NCI-H187 (cell line): Measurements from ENCODE around the gene UBQLN4.
A peak's percentile ranks its signal among the peaks of the same experiment; 100 is the strongest.

Experiments used
- DNase-seq, 2 experiments: peaks; one replicate each; lab custom pipeline; 2025; lab: John Stamatoyannopoulos, UW

The UBQLN4 gene

DNA sequence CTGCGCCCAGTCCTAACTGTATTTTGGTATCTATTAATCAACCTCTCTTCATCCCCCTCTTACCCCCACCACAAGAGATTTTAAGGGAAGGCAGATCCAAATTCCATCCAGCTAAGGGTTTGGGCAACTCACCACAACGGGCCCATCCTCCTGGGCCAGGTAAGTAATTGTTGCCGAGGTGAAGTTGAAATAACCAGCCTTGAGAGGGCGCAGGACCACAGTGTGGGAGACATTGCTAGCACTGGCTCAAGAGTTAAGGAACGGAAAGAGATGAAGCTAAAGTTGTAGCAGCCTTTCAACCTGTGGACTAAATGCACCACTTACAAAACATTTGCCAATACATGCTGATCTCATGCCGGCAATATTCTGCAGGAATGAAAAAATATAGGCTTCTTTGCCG, 38.8 kb downstream of the UBQLN4 start:
- DNase-seq: no peak

DNA sequence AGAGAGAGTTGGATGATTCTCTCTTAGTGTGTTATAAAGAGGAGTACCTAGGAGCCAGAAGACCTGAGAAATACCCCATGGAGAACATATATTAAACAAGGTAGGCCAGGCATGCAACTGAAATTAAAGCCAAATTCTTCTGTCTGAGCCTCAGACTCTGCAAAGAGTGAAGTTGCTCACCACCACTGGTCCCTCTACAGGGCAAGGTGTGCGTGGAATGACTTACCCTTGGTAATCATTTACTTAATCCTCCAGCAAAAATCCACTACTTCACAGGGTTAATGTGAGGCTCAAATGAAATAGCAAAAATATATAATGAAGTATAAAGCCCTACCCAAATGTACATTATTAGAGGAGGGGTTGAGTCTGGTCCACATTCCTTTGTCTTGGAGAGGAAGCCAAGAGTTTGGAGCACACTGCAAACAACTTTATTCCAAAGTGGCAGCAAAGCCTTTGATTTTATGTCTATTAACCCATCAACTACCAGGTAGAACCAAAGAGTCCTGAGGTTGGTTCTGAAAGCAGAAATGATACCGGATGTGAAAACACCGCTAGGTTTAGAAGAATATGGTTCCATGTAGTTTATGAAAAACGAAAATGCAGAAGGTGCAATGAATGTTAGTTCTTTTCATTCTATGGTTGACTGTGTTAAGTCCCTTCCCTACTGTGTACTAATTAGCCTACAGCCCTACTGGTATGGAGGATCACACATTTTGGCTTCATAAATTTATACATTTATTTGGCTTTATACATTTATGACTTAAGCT, 41.4 kb downstream of the UBQLN4 start:
- DNase-seq: no peak

DNA sequence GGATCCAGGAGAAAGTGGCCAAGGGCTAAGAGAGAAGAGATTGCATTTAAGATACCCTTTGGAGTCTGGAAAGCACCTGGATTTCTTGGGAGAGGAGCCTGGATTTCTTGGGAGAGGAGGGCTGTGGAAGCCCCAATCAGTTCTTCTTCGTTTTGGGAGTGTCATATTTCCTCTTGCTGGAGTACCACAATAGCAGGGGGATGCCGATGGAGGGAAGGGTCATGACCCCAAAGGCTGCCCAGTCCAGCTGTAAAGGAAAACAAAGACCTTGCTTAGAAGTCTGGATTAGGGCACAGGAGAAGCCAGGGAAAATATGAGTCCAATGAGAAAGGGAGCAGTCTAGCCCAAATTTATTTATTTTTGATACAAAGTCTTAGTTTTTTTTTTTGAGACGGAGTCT, 44.2 kb downstream of the UBQLN4 start:
- DNase-seq: no peak

DNA sequence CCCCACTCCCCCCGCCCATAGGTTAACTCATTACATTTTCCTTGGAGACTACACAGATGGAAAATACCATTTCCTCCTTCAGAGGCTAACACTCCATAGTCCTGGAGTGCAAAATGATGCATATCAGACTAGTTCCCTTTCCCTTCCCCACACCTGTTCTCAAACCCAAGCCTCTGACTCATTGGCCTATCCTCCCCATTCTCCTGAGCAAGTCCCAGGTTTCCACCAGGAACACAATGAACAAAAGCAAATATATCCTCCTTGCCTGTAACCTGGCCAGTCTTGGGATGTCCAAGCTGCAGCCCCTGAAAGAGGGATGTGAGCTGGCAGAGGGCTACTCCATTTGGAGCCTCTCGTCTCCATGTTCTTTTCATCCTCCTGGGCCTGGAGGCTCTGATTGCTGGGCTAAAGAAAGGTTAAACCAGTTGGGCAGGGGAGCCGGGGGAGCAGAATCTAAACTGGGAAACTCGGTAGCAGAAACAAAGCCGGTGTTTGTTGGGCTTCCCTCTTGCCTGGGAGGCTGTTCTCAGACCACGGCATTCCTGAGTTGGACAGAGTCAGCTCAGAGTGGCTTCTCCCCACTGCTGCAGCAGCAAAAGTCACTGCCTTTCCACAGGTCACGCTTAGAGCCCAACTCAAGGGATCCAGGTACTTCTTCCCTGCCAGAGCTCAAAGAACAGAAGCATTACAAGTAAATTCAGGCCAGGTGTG, 46.8 kb downstream of the UBQLN4 start:
- no peak for DNase-seq

DNA sequence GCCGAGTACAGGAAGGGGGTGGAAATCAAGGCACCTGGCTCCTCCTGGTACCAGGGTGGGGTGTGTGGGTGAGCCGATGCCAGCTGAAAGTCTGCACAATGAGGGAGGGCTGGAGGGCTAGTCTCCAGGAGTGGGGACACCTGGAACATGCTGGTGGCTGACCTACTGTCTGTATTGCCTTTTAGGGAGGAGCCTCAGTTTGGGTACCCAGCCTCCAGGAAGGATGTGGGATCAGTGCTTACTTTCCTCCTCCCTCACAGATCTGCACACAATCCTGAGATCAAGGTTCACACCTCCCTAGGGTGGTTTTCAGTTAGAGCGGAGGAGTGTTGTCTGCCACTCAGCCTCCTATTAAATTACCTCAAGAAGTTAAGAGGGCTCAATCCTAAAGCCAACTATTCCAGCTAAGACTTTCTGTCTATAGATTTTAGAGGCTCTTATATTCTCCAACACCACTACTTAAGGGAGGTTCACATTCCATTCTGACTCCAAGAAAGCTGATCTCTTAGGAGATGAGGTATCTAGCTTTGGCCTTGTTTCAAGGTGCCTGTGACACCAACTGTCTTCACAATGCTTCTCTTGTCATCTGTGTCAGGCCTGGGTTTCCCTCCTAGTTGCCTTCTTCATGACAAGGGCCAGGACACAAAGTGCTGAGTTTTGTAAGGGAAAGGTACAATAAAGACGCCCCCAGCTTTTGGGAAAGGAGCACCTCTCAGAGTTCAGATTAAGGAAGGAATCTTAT, 48.6 kb downstream of the UBQLN4 start:
- DNase-seq: no peak

DNA sequence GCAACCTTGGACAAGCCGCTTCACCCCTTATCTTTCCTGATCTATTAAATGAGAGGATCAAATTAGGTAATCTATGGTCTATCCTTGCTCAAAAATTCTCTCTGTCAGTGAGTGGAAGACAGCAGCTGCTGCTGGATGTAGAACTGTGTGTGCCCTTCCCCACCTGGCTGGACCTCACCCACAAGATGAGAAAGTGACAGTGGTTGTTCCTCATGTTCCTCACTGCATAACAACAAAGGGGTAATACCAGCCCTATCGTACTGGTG, 49.7 kb downstream of the UBQLN4 start:
- DNase-seq: no peak

DNA sequence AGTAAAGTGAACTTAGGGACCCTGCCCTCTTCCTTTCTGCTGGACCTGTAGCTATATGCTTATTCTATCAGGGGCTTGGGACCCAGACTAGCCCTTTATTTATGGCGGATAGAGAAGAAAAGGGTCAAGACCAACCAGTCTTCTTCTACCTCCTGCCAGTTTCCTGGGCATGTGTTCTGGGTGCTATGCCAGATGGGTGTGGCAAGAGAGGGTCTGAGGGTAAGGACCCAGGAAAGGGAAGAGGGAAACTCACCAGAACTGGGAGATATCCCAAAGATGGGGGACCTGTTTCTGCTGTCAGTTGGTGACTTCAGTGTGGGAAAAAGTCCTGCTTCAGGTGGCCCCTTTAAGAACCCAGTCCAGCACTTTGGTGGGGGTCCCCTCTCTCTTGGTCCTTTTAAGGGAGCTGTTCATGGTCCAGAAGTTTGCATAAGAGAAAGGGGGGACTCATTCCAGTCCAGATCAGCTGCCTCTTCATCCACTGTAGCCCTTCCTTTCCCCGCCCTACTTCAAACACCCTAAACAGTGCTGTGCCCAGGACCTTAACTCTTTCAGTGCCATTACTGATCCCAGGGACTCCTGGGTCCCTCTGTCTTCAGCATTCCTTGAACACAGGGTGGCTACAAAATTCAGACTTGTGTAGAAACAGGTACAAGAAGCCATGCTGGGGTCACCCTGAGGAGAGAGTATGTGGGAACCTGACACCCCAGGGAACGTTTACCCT, 51.2 kb downstream of the UBQLN4 start:
- no peak for DNase-seq

DNA sequence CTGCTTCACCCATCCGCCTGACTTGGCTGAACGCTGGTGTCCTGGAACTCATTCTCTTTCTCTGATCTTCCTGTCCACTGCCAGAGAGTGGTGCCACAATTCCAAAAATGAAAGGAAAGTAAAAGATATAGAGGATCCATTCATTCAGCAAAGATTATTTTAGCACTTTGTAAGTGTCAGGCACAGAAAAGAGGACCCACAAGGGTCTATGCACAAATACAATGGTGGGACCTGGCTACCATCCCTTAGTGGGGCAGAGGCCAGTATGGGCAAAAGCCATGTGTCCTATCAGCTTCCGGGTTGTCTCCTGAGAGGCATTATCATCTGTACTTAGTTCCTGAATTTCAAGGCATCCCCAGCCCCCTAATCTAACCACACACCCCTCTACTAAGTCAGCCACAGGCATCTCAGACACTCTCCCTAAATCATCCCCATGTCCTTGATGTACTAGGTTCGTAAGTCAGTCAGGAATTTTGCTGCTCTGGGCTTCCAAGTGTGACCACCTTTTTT, 51.9 kb downstream of the UBQLN4 start:
- DNase-seq: no peak

DNA sequence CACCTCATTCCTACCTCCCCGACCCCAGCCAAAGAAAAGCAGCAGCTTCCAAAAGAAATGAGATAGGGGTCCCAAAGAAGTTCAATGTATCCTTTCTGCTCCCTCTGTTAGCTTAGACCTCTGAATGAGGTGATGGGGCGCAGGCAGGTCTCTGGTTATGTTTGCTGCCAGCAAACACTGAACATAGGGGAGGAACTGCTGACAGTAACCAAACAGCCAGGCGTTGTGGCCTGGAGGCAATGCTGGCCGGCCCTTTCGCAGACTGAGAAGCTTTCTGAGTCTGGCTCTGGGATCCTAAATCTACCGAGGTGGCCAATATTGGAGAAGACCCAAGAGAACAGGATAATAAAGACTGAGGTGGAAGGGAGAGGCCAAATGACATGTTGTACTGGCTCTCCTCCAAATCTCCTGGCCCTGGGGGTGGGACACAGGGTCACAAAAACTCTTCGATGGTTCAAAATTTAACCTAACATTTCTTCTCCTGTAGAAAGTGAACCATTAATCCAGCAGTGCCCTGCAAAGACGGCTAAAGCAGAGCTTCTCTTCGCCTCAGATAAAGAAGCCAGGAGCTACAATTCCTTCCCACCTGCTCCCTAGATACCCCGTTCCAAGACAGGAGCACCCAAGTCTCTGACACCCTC, 52.5 kb downstream of the UBQLN4 start:
- DNase-seq: no peak

DNA sequence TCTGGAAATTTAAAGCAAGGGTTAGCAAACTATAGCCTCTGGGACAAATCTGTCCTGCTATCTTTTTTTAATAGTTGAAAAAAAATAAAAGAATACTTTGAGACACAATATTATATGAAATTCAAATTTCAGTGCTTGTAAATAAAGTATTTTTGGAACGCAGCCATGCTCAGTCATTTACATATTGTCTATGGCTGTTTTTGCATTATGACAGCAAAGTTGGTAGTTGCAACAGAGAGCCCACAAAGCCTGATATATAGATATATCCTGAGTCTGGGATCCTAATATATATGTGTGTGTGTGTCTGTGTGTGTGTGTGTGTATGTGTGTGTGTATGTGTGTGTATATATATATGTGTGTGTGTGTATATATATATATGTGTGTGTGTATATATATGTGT, 53.6 kb downstream of the UBQLN4 start:
- DNase-seq: no peak

DNA sequence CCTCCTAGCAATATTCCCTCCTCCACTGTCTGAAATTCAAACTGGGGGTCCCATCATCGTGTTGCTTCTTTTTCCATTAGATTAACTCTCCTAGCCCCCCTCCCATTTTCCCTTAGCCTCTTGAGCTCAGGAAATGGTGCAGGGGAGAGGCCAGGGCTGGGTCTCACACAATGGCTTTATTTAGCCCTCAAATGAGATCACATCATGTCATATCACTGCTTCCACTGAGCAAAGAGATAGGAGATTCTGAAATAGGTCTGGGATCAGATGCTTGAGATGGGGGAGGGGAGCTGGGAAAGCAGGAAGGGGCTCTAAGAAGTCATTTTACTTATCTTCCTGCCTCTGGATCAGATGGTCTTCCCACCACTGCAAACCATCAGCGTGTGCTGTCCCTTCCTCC, 57.4 kb downstream of the UBQLN4 start:
- no peak for DNase-seq

DNA sequence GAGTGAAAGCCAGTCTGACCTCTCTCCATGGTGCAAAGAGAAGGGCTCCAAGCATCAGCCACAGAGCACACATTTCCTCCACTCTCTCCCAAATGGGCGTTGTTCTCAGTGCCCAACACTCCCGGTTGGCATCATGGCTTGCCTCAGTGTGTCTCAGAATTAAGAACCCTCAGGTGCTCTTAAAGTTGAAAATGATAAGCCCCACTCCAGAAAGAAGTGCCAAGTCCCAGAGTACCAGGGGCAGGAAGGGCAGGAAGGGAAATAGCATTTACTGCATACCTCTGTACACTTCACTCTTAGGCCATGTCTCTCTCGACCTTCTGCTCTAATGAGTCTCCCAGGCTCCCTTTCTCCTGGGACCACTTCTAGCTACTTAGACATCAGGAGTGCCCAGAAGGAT, 60.0 kb downstream of the UBQLN4 start:
- DNase-seq: no peak

DNA sequence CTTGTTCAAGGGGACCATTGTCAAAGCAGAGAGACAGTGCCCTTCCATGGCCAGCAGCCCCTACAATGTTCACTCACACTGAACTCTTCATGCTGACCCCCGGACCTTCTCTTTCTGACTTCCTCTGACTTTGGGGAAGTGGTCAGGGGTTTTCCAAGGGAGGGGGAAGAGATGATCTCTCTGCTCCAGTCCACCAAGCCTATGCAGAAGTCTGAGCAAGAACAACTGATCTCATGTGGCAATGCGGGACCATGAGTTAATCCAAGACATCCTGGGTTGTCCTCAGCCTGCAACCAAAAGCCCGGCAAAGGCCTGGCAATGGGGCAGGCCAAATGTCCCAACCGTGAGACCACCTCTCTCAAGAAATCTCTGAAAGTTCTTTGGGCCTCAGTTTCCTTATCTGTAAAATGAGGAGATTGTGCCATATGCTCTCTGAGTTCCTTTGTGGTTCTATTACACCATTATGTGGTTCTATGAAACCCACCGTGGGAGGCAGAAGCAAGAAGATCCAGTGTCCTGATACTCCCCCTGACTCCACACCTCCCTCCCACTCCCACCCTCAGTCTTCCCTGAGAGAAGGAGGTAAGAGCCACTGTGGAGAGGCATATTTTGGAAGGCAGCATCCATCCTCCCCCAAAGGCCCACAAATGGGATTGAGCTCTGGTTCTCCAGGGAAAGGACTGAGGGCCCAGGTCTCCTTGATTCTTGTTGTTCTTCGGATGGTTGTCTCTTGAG, 63.4 kb downstream of the UBQLN4 start:
- DNase-seq: no peak

DNA sequence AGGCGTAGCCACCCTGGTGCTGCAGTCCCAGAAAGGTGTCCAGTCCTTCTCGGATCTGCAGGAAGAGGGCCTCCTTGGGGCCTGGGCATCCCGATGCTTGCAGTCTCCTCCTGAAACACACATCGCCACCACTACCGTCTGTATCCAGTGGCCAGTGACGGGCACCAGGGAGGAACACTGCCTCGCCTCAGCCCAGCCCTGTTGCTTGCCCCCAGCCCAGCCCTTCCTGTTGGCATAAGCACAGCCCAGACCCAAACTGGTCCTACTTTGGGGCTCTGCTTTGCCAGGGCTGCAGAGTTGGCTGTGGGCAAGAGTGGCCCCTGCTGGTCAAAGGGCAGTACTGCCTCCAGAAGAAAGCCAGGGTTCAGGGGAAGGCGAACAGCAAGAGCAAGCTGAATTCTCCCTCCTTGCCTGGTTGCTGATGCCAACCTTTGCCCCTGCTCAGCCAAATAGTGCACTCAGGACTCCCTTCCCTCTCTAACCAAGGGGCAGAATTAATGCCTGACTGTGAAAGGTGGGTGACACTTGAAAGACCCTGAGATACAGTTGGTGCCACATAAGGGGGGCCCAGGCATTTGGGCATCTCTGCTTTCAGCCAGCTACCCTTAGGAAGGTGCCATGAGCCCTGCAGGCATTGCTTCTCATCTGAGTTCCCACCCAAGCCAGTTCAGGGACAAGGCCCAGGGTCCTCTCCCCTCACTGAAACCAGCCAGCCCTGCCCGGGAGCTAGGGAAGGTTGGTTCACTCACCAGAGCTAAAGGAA, 64.2 kb downstream of the UBQLN4 start:
- peak; percentile 38 to 56 for DNase-seq
